IPS-20b (cell line): ENCODE results near the gene DHRS12.

Experiments used
- H3K27ac ChIP-seq: one replicate; pipeline ENCODE4 v1.5.1; 2013; ENCODE audit warnings: low read length
- H3K27me3 ChIP-seq: 2 replicates; pipeline ENCODE4 v1.6.1; 2013; ENCODE audit warnings: mild to moderate bottlenecking, low read length, inconsistent platforms; ENCODE audit not compliant: insufficient read depth
- H3K36me3 ChIP-seq: 2 replicates; pipeline ENCODE4 v1.6.1; 2013; ENCODE audit warnings: low read depth, mild to moderate bottlenecking, inconsistent platforms, low read length, moderate library complexity; ENCODE audit not compliant: insufficient read depth
- H3K4me1 ChIP-seq: 2 replicates; pipeline ENCODE4 v1.6.1; 2013; ENCODE audit warnings: mild to moderate bottlenecking, control low read depth, inconsistent platforms, low read length, moderate library complexity; ENCODE audit not compliant: insufficient read depth
- H3K4me3 ChIP-seq: 2 replicates; pipeline ENCODE4 v1.5.1; 2013; ENCODE audit warnings: mild to moderate bottlenecking, low read length, inconsistent platforms
- H3K9ac ChIP-seq: 2 replicates; pipeline ENCODE4 v1.6.1; 2013; ENCODE audit warnings: low read depth, mild to moderate bottlenecking, inconsistent platforms, low read length, moderate library complexity
- H3K9me3 ChIP-seq: 2 replicates; pipeline ENCODE4 v1.6.1; 2013; ENCODE audit warnings: mild to moderate bottlenecking, low read depth, low read length, inconsistent platforms; ENCODE audit not compliant: insufficient read depth

Gene DHRS12

DNA sequence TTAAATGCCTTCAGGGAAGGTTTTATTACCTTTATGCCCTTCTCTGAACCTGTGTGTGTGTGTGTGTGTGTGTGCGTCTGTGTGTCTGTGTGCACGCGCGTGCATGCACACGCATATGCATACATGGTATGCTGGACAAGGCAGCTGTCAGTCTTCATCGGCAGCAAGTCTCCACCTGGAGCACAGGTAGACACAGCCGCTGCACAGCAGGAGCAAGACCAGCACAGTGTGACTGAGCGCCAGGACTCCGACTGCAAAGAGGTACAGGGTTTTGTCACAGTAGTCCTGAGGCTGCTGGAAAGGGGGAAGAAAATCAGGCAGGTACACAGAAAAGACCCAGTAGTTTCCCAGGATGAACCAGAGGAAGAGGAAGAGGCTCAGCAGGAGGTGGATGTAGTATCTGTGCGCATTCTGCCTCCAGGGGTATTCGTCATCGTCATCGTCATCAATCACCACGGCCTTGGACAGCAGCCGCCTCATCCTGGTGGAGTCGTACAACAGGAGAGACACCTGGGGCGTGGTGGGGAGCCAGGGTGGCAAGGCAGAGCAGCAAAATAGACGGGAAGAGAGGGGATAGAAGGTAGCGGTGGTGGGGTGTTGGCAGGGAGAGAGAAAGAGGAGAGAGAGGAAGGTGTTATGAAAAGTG is 12.8 kb upstream of the DHRS12 start:
- H3K36me3 ChIP-seq = no peaks in the 10 kb centered on the region
- H3K27me3 ChIP-seq = 0 out of 2 replicates have a peak, but pooled peaks cover 8% of the 10 kb centered on the region
- peaks cover 11% of the 10 kb centered on the region for H3K4me1 ChIP-seq
- H3K9ac ChIP-seq = no peak overlapping the region
- no peaks in the 10 kb centered on the region for H3K9me3 ChIP-seq
- no peak overlapping the region for H3K4me3 ChIP-seq
- H3K27ac ChIP-seq = no peak overlapping the region

DNA sequence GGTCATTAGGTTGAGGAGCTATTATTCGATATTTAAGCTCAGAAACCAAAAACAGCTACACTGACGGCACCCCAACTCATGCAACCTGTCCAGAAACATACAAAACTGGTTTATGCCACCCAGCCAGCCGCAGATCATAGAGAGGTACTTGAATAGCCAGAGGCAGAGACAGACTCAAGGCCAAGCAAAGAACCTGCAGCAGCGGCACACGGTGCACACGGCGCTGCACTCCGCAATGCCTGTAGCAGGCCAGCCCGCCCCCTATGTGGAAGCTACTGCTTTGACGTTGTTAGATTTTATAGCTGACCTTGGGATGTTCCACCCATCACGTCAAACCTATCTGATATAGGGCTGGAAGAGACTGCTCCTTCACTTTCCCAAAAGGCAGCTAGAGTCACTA is 11.9 kb upstream of the DHRS12 start:
- Histone ChIP-seq H3K27ac (no peak overlapping the region), H3K9ac (no peak overlapping the region), H3K4me3 (no peak overlapping the region), H3K4me1 (peaks cover 10% of the 10 kb centered on the region), H3K36me3 (no peaks in the 10 kb centered on the region), H3K27me3 (0 out of 2 replicates have a peak, but pooled peaks cover 8% of the 10 kb centered on the region), H3K9me3 (no peaks in the 10 kb centered on the region)

DNA sequence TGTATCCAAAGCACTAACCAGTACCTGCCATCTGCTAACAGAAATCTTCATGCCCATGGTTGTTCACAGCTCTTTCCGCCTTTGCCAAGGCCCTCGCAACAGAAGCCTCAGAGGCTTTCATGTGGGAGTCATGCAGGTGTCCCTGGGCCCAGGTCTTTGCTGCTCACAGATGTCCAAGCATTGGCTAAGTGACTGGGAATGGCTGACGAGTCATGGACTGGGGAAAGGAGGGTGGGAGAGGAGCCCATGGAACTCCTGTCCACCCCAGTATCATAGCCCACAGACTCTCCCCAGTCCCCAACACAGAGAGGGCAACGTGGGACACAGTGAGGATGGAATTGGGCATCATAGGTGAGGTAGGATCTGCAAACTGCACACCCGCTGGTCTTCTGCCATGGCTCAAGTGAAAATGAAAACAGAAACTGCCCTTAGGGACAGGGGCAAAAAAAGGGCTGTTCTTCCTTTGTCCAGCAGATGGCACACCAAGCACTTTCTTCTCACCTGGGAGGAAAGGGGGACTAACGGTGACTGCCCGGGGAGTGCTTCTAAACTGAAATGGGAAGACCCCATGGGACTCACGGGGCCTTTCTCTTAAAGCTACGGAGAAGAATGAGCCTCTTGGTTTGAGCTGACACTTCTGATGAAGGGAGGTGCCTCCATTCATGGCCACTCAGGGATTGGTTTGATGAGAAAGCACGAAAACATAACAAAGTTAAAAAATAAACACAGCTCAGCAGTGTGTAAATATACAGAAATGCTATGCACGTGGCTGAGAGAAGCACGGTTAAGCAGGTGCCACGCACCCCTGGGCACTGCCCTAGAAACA is 11.1 kb upstream of the DHRS12 start:
- Histone ChIP-seq H3K36me3 (no peaks in the 10 kb centered on the region), H3K9me3 (no peaks in the 10 kb centered on the region), H3K4me1 (peaks cover 10% of the 10 kb centered on the region), H3K4me3 (no peak overlapping the region), H3K9ac (no peak overlapping the region), H3K27ac (no peak overlapping the region), H3K27me3 (0 out of 2 replicates have a peak, but pooled peaks cover 8% of the 10 kb centered on the region)

DNA sequence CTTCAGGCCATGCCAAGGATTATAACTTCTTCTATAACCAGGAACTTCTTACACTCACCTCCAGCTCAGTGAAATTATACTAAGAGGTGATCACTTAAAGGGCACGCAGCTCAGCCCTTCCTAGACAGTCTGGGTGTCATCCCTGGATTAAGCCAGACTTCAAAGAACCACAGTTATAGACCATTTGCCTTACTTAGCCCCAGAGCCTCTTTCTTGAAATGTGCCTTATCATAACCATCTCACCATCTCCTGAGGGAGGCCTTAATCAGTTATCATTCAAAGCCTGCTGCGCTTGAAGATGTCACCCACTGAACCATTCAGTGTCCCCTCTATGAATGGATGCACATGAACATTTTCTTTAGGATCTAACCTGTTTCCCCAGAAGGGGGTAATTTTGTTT is 10.1 kb upstream of the DHRS12 start:
- H3K4me3 ChIP-seq = no peak overlapping the region
- 0 out of 2 replicates have a peak, but pooled peaks cover 8% of the 10 kb centered on the region for H3K27me3 ChIP-seq
- H3K27ac ChIP-seq = no peak overlapping the region
- H3K9me3 ChIP-seq = no peaks in the 10 kb centered on the region
- no peaks in the 10 kb centered on the region for H3K36me3 ChIP-seq
- H3K4me1 ChIP-seq = peaks cover 10% of the 10 kb centered on the region
- no peak overlapping the region for H3K9ac ChIP-seq

DNA sequence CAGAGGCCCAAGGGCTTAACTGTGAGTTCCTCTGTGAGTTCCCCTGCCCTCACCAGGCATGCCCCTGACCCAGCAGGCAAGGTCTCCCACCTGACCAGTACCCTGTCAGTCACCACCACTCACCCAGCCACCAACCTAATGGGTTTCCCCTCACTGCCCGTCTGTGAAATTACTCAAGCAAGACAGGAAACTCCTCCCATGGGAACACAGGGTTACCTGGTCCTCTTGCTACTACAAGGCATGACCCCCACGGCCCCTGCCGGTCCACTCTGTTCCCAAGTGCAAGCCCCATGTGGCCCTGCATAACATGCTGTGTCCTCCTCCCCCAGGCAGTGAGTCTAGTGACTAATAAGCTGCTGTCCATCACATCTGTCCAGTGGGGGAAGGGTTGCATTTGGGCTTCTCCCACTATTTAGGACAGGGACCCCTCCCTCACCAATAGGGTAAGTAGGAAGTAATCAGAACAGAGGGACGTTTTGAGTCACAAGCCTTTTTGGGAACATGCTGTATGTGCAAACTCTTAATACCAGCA is 8.0 kb upstream of the DHRS12 start:
- H3K27me3 ChIP-seq = 0 out of 2 replicates have a peak, but pooled peaks cover 8% of the 10 kb centered on the region
- H3K4me1 ChIP-seq = peaks cover 3% of the 10 kb centered on the region; the same call in 1 of the 2 replicates
- no peak overlapping the region for H3K9ac ChIP-seq
- H3K9me3 ChIP-seq = no peaks in the 10 kb centered on the region
- no peak overlapping the region for H3K27ac ChIP-seq
- no peak overlapping the region for H3K4me3 ChIP-seq
- H3K36me3 ChIP-seq = no peaks in the 10 kb centered on the region

DNA sequence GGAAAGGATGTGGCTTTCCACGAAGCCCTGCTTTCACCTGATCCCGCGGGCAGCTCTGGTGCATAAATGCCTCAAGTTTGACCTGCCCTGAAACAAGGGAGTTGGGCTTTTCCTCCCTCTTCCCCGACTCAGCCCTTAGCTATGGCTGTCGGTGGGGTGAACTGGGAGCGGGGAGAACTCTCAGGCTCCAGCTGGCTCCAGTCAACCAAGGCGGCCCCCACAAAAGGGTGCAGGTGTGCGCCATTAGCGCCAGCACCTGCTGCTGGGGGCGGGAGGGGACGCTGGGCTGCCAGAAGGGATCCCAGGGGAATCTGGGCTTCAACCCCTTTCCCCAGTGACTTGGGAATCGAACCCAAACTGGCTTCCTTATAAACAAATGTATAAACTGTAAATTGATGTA is 7.1 kb upstream of the DHRS12 start:
- H3K4me3 ChIP-seq = no peak overlapping the region
- H3K4me1 ChIP-seq = peaks cover 3% of the 10 kb centered on the region; the same call in 1 of the 2 replicates
- no peak overlapping the region for H3K27ac ChIP-seq
- no peaks in the 10 kb centered on the region for H3K36me3 ChIP-seq
- H3K9me3 ChIP-seq = no peaks in the 10 kb centered on the region
- no peak overlapping the region for H3K9ac ChIP-seq
- H3K27me3 ChIP-seq = 0 out of 2 replicates have a peak, but pooled peaks cover 7% of the 10 kb centered on the region

DNA sequence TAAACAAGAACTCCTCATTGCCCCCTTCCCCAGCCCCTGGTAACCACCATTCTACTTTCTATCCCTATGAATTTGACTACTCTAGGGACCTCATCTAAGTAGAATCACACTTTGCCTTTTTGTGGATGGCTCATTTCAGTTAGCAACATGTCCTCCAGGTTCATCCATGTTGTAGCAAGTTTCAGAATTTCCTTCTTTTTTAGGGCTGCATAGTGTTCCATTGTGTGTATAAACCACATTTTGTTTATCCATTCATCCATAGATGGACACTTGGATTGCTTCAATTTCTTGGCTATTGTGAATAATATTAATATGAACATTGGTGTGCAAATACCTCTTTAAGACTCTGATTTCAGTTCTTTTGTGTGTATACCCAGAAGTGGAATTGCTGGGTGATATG is 4.8 kb upstream of the DHRS12 start:
- H3K27me3 ChIP-seq = peaks cover 6% of the 10 kb centered on the region; the same call in 1 of the 2 replicates
- no peak overlapping the region for H3K9ac ChIP-seq
- H3K36me3 ChIP-seq = no peaks in the 10 kb centered on the region
- no peaks in the 10 kb centered on the region for H3K9me3 ChIP-seq
- no peak overlapping the region for H3K27ac ChIP-seq
- no peak overlapping the region for H3K4me3 ChIP-seq
- H3K4me1 ChIP-seq = peaks cover 12% of the 10 kb centered on the region; the same call in 1 of the 2 replicates

DNA sequence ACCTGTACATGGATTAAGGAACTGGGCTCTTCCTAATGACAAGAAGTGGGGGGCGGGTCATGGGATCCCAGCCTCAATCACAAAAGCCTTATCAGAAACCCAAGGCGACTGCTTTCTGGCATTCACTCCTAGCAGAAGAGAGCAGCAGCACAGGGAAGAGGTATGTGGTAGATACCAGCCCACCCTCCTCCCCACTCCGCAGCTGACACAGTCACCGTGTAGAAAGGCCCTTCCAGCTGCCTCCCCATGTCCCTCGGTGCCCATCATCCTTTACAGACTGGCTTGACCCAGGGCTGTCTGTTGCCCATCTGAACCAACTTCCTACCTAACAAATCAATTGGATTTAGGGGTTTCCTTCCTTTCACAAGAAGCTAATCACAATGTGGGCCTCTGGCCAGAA is 3.1 kb upstream of the DHRS12 start:
- Histone ChIP-seq H3K4me3 (no peak overlapping the region), H3K4me1 (peaks cover 24% of the 10 kb centered on the region), H3K9me3 (no peaks in the 10 kb centered on the region), H3K36me3 (no peaks in the 10 kb centered on the region), H3K27me3 (peaks cover 6% of the 10 kb centered on the region; the same call in 1 of the 2 replicates), H3K9ac (no peak overlapping the region), H3K27ac (no peak overlapping the region)

DNA sequence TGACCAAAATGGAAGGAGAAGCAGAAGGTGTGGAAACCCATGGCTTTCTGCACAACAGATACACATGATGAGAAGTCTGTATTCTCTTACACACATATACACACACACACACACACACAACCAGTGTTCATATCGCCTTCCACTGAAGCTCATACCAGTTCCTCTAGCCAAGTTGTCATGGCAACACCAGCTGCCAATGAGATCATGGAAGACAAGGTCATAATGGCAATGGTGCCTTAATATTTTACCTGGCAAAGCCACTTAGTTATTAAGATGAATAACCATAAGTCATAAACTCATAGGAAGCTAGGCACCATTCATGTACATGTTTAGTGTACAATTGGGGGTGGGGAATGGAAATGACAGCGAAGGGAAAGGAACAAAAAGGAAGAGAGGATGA is 2.6 kb upstream of the DHRS12 start:
- H3K4me3 ChIP-seq = no peak overlapping the region
- no peaks in the 10 kb centered on the region for H3K36me3 ChIP-seq
- H3K9ac ChIP-seq = no peak overlapping the region
- H3K9me3 ChIP-seq = no peaks in the 10 kb centered on the region
- H3K4me1 ChIP-seq = peaks cover 27% of the 10 kb centered on the region
- H3K27me3 ChIP-seq = peaks cover 6% of the 10 kb centered on the region; the same call in 1 of the 2 replicates
- H3K27ac ChIP-seq = no peak overlapping the region

DNA sequence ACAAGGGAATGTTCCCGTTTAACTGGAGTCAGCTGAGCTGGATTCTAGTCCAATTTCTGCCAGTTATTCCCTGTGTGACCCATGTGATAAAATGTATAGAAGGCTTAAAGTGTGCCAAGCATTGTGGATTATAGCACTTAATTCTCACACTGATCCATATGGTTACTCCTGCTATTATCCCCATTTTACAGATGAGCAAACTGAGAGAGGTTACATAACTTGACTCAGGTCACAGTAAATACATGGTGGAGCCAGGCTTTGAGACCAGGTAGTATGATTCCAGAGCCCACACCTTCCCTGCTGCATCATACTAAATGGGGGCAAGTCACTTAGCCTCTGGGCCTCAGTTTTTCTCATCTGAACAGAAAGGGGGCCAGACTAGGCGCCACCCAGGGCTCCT is 2.0 kb upstream of the DHRS12 start:
- Histone ChIP-seq H3K27ac (no peak overlapping the region), H3K9ac (no peak overlapping the region), H3K4me1 (peaks cover 30% of the 10 kb centered on the region), H3K9me3 (no peaks in the 10 kb centered on the region), H3K36me3 (no peaks in the 10 kb centered on the region), H3K4me3 (no peak overlapping the region), H3K27me3 (peaks cover 6% of the 10 kb centered on the region; the same call in 1 of the 2 replicates)

DNA sequence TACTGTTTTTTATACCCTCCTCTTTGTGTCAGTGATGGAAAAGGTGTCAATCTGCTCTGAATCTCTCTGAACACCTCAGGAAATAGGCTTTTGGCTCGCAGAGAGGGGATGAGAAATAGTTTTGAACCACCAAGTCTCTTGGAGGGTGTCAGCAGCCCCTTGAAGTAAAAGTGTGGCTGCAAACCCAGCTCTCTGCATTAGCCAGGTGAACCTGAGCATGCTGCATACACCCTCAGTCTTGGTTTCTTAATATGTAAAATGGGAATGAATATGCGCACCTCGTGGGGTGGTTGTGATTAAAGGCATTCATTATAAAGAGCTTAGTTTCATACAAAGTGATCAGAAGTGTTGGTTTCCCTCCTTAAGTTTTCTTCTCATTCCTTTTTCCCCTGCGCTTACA is 1.4 kb upstream of the DHRS12 start:
- H3K4me3 ChIP-seq = peak overlapping the region; percentile 89; the same call in 1 of the 2 replicates
- no peak overlapping the region for H3K27ac ChIP-seq
- peaks cover 6% of the 10 kb centered on the region; the same call in 1 of the 2 replicates for H3K27me3 ChIP-seq
- peaks cover 30% of the 10 kb centered on the region for H3K4me1 ChIP-seq
- no peaks in the 10 kb centered on the region for H3K36me3 ChIP-seq
- H3K9me3 ChIP-seq = no peaks in the 10 kb centered on the region
- no peak overlapping the region; the same call in 1 of the 2 replicates for H3K9ac ChIP-seq
